CD8-positive, alpha-beta memory T cell (primary cell): Measurements from ENCODE around the gene ZNF407. TPM values are rescaled to one million over a fixed set of nuclear protein-coding genes. Genes with fewer than 3 reads are reported as not detected.

Experiments
- CTCF ChIA-PET: fragments of 350-600 bp; sonication (Branson Sonifier 250); formaldehyde crosslinking; loops from one replicate; lab custom pipeline; 2021; ENCODE audit warnings: antibody characterized with exemption; lab: Charles Lee
- POLR2A ChIA-PET: fragments of 350-600 bp; sonication (Branson Sonifier 250); formaldehyde crosslinking; loops from one replicate; lab custom pipeline; 2021; ENCODE audit warnings: antibody characterized with exemption; lab: Charles Lee
- DNase-seq, 5 donors: peaks; one replicate each; pipeline versions ENCODE4 v3.0.0 to v3.0.0-alpha.2; 2020 to 2022; ENCODE audit warnings: mixed read lengths in 1 of 5
- H3K27ac ChIP-seq: one replicate; pipeline ENCODE4 v1.7.0; 2013; ENCODE audit warnings: low read depth, mild to moderate bottlenecking, low read length, moderate library complexity
- H3K27me3 ChIP-seq: 2 replicates; pipeline ENCODE4 v1.7.0; 2013; ENCODE audit warnings: low read length, mild to moderate bottlenecking; ENCODE audit not compliant: insufficient read depth, poor library complexity, severe bottlenecking
- H3K36me3 ChIP-seq: 2 replicates; pipeline ENCODE4 v1.7.0; 2013; ENCODE audit warnings: mild to moderate bottlenecking, low read length, moderate library complexity; ENCODE audit not compliant: insufficient read depth
- H3K4me1 ChIP-seq: 2 replicates; pipeline ENCODE4 v1.7.0; 2013; ENCODE audit warnings: mild to moderate bottlenecking, low read length, moderate library complexity; ENCODE audit not compliant: insufficient read depth
- H3K4me3 ChIP-seq: 2 replicates; pipeline ENCODE4 v1.7.0; 2013; ENCODE audit warnings: mild to moderate bottlenecking, low read length
- H3K9me3 ChIP-seq: 2 replicates; pipeline ENCODE4 v1.7.0; 2013; ENCODE audit warnings: mild to moderate bottlenecking, low read length
- H3K27ac Mint-ChIP-seq, 8 donors: one replicate each; pipeline ENCODE4 v1.8.0; 2020 to 2021; ENCODE audit warnings: mixed read lengths in 8 of 8, mild to moderate bottlenecking in 6 of 8, inconsistent platforms in 3 of 8, moderate library complexity in 3 of 8
- H3K27me3 Mint-ChIP-seq, 2 donors: one replicate each; pipeline ENCODE4 v1.8.0; 2020 to 2021; ENCODE audit warnings: mixed read lengths in 2 of 2, mild to moderate bottlenecking in 1 of 2, moderate library complexity in 1 of 2
- H3K36me3 Mint-ChIP-seq, 3 donors: one replicate each; pipeline ENCODE4 v1.8.0; 2020 to 2021; ENCODE audit warnings: mixed read lengths in 3 of 3, inconsistent platforms in 1 of 3, mild to moderate bottlenecking in 1 of 3
- H3K4me1 Mint-ChIP-seq, 3 donors: one replicate each; pipeline ENCODE4 v1.8.0; 2020 to 2021; ENCODE audit warnings: mixed read lengths in 3 of 3, inconsistent platforms in 1 of 3, mild to moderate bottlenecking in 1 of 3
- H3K4me3 Mint-ChIP-seq, 7 donors: one replicate each; pipeline ENCODE4 v1.8.0; 2020 to 2021; ENCODE audit warnings: mixed read lengths in 7 of 7, mild to moderate bottlenecking in 6 of 7, moderate library complexity in 4 of 7, inconsistent platforms in 2 of 7
- H3K9me3 Mint-ChIP-seq, 5 donors: one replicate each; pipeline ENCODE4 v1.8.0; 2020 to 2022; ENCODE audit warnings: mixed read lengths in 5 of 5, mild to moderate bottlenecking in 3 of 5, moderate library complexity in 2 of 5, inconsistent platforms in 1 of 5
- polyA plus RNA-seq: library from polyadenylated mRNA; unstranded; fragments of 300-500 nt; fragmentation: Illumina TruSeq; gene quantifications from one replicate; pipeline ENCODE4 v1.2.3, GENCODE V29; 2021
- total RNA-seq, 2 experiments: library from RNA; stranded (reverse); gene quantifications; one replicate each; pipeline ENCODE4 v1.2.3, GENCODE V29; 2021

The ZNF407 gene
- total and polyA plus RNA-seq, 3 experiments from 2014 or later, result 4.1 to 15.5 (median 14.9) TPM

DNA sequence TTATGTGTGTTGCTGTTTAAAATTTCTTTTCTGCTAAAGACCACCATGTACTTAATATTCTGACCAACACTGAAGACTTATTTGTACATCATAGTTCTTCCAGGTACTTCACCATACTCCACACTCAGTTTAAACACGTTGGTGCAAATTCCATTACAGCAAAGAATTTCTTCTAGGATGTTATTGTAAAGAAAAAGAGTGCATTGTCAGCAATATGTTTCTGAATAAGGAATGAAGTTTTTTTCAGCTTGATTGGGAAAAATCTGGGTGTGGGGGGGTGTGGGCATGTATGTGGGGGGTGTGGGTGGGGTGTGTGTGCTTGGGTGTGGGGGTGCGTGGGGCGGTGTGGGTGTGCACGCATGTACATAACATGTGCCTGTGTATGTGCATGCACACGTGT, 447.1 kb downstream of the ZNF407 start:
- DNase-seq, result no peak
- POLR2A ChIA-PET, result no interaction called here
- Histone ChIP-seq H3K27me3 (no peaks in the 10 kb centered on the region), H3K36me3 (no peaks in the 10 kb centered on the region), H3K27ac (no peak overlapping the region), H3K9me3 (no peaks in the 10 kb centered on the region), H3K4me3 (no peak overlapping the region), H3K4me1 (no peaks in the 10 kb centered on the region)
- Mint-ChIP-seq H3K27me3 (no peaks in the 10 kb centered on the region), H3K36me3 (peaks cover 4 to 18% (median 12%) of the 10 kb centered on the region in 3 donors), H3K9me3 (no peaks in the 10 kb centered on the region), H3K27ac (no peak overlapping the region), H3K4me1 (no peaks in the 10 kb centered on the region), H3K4me3 (no peak overlapping the region)
- CTCF ChIA-PET, result no interaction called here

DNA sequence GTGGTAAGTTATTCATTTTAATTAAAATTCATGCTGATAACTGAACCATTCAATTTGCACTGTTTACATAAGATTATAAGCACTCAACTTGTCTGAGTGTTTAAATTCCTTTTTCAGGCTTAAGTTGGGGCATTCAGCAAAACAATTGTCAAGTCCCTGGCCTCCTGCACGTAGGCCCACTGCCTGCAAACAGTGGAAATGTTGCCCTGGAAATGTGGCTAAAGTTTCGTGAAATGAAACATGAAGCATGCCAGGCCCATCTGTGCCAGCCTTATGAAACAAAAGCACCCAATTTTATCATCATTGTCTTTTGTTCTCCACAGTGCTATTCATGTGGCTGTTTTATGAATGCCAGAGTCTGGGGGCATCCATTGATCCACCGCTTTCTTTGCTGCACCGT, 447.6 kb downstream of the ZNF407 start:
- H3K27ac Mint-ChIP-seq, result no peak overlapping the region
- H3K4me3 Mint-ChIP-seq, result no peak overlapping the region
- ChIA-PET POLR2A (no interaction called here), CTCF (no interaction called here)
- no peaks in the 10 kb centered on the region for H3K9me3 ChIP-seq
- H3K4me1 ChIP-seq, result no peaks in the 10 kb centered on the region
- H3K4me1 Mint-ChIP-seq, result no peaks in the 10 kb centered on the region
- no peaks in the 10 kb centered on the region for H3K9me3 Mint-ChIP-seq
- H3K36me3 ChIP-seq, result no peaks in the 10 kb centered on the region
- no peaks in the 10 kb centered on the region for H3K27me3 ChIP-seq
- H3K4me3 ChIP-seq, result no peak overlapping the region
- no peaks in the 10 kb centered on the region for H3K27me3 Mint-ChIP-seq
- peaks cover 4 to 18% (median 12%) of the 10 kb centered on the region in 3 donors for H3K36me3 Mint-ChIP-seq
- no peak for DNase-seq
- no peak overlapping the region for H3K27ac ChIP-seq

DNA sequence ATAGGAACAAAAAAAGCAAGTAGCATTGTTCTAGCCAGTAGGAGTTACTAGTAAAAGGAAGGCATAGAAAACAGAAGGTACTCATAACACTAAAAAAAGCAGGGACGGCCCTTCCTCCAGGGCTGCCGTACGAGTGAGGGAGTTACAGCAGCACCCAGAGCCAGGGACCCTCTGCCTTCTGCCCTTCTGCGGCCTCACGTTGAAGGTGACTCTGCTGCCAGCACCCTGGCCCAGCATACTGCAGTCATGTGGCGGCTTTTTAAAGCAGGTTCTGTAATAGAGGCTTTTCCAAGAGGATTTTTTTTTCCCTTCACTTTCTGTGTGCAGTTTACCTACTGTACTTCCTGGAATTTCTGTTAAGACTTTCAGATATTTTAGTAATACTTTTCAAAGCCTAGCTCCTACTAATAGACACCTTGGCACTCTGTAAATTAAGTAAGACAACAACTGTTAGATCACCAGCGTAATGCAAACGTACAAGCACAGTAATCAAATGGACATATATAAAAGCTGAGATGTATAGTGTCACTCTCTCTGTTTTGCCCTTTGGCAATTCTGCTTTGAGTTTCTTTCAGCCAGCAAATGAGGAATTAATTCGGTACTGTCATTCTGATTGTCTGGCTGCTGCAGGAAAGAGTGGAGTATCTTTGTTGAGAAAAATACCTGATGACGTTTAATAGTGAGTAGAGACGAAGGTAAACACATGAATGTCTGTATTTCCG, 449.7 kb downstream of the ZNF407 start:
- Mint-ChIP-seq H3K4me3 (no peak overlapping the region), H3K9me3 (no peaks in the 10 kb centered on the region), H3K36me3 (peaks cover 4 to 18% (median 12%) of the 10 kb centered on the region in 3 donors), H3K27ac (peak overlapping the region in 1 of 8 donors; percentile 47), H3K4me1 (no peaks in the 10 kb centered on the region), H3K27me3 (no peaks in the 10 kb centered on the region)
- DNase-seq, result no peak
- Histone ChIP-seq H3K27me3 (no peaks in the 10 kb centered on the region), H3K9me3 (no peaks in the 10 kb centered on the region), H3K27ac (no peak overlapping the region), H3K36me3 (no peaks in the 10 kb centered on the region), H3K4me3 (no peak overlapping the region), H3K4me1 (no peaks in the 10 kb centered on the region)
- CTCF ChIA-PET, result interaction anchor here (0.6 kb wide), 1 partner anchor 839 kb away, joined by 3 read pairs; no protein-coding TSS in a partner anchor
- POLR2A ChIA-PET, result no interaction called here

DNA sequence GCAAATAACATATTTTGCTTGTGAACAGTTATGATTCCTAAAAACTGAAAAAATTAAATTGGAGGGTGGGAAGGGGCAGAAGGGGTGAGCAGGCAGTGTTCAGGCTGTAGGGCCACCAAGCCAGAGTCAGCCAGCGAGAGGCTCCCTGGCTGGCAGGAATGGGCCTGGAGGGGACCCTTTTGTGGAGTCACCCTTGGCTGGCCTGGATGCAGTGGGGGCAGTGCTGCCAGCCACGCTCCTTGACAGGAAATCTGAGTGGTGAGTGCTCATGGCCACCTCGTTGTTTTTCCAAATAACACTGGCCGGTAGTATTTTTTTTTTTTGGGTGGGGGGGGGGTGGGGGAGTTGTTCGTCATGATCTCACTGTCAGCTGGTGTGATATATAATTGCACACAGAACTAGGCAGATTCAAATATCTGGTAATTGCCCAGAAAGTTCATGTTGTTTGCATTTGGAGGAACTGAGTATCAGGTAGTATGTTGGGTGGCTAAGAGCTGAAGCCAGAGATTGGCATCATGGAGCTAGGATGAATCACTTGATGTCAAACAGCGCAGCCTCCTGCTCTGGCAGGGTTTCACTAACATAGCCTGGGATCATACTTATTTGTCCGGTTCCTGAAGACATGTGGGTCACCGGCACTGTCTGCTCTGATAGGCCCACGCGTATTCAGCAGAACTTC, 451.2 kb downstream of the ZNF407 start:
- H3K36me3 Mint-ChIP-seq, result peaks cover 4 to 13% (median 12%) of the 10 kb centered on the region in 3 donors
- Histone ChIP-seq H3K36me3 (no peaks in the 10 kb centered on the region), H3K27ac (no peak overlapping the region), H3K4me1 (no peaks in the 10 kb centered on the region), H3K9me3 (no peaks in the 10 kb centered on the region), H3K4me3 (no peak overlapping the region), H3K27me3 (no peaks in the 10 kb centered on the region)
- H3K27ac Mint-ChIP-seq, result no peak overlapping the region
- no peak for DNase-seq
- H3K9me3 Mint-ChIP-seq, result no peaks in the 10 kb centered on the region
- no peaks in the 10 kb centered on the region for H3K27me3 Mint-ChIP-seq
- ChIA-PET CTCF (no interaction called here), POLR2A (no interaction called here)
- H3K4me3 Mint-ChIP-seq, result no peak overlapping the region
- no peaks in the 10 kb centered on the region for H3K4me1 Mint-ChIP-seq

DNA sequence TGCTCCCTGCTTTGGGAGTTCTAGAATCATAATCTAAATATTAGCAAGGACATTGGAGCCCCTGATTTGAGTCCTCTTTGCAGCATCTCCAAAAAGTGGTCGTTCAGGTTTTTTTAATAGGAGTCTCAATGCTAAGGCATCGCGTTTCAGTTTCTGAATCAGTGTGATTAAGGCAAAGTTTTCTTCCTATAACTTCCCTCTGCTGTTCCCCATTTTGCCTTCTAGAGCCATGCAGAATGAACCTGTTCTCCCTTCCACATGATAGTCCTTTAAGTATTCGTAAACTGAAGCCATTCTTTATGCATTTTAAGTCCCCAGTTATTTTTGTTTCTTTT, 451.8 kb downstream of the ZNF407 start:
- Histone ChIP-seq H3K27ac (no peak overlapping the region), H3K9me3 (no peaks in the 10 kb centered on the region), H3K4me3 (no peak overlapping the region), H3K27me3 (no peaks in the 10 kb centered on the region), H3K4me1 (no peaks in the 10 kb centered on the region), H3K36me3 (no peaks in the 10 kb centered on the region)
- Mint-ChIP-seq H3K4me3 (no peak overlapping the region), H3K9me3 (no peaks in the 10 kb centered on the region), H3K4me1 (no peaks in the 10 kb centered on the region), H3K27me3 (no peaks in the 10 kb centered on the region), H3K36me3 (peaks cover 4 to 13% (median 12%) of the 10 kb centered on the region in 3 donors), H3K27ac (peak overlapping the region in 1 of 8 donors; percentile 10)
- POLR2A ChIA-PET, result no interaction called here
- no peak for DNase-seq
- CTCF ChIA-PET, result no interaction called here

DNA sequence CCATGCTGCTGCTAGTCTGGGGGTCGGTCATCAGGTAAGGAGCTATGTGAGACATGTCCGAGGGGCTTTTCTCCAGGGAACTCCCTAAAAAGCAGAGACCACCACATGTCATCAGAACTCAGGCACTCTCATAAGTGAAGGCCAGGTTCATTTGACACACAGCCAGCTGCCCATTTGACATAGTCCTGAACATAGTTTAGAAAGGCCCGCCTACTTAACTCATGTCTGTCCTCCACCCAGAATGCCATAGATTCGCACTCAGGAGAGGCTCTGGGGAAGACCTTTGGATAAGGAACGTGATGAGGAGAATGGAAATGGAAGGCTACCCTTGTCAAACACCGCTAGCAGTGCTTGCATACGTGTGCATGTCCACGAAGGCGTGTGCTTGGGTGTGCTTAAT, 454.1 kb downstream of the ZNF407 start:
- no peak overlapping the region for H3K4me3 Mint-ChIP-seq
- ChIA-PET CTCF (no interaction called here), POLR2A (no interaction called here)
- H3K36me3 Mint-ChIP-seq, result peaks cover 4 to 14% (median 13%) of the 10 kb centered on the region in 3 donors
- no peaks in the 10 kb centered on the region for H3K27me3 Mint-ChIP-seq
- H3K4me1 Mint-ChIP-seq, result peaks cover 0 to 3% (median 0%) of the 10 kb centered on the region in 3 donors
- Histone ChIP-seq H3K36me3 (no peaks in the 10 kb centered on the region), H3K4me1 (no peaks in the 10 kb centered on the region), H3K27me3 (no peaks in the 10 kb centered on the region), H3K27ac (no peak overlapping the region), H3K4me3 (no peak overlapping the region), H3K9me3 (no peaks in the 10 kb centered on the region)
- no peak for DNase-seq
- H3K27ac Mint-ChIP-seq, result peak overlapping the region in 1 of 8 donors; percentile 5
- no peaks in the 10 kb centered on the region for H3K9me3 Mint-ChIP-seq

DNA sequence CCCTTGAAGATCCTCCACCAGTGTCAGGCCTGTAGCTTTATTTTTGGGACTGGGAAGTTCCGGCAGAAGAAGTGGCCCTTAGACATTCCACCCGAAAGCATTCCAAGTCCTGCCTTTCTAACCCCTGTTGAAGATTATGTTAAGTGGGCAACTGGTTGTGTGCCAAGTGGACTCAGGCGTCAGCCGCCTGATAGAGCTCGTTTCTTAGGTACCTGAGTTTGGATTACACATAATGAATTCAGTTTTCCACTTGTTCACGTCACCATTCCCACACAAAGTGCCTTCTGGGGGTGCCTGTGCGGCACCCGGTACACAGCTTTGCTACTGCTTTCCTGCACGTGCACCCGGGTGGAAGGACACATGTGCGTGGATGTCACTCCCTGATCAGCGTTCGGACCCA, 454.8 kb downstream of the ZNF407 start:
- Mint-ChIP-seq H3K27me3 (no peaks in the 10 kb centered on the region), H3K36me3 (peaks cover 4 to 13% (median 11%) of the 10 kb centered on the region in 3 donors), H3K9me3 (no peaks in the 10 kb centered on the region), H3K4me3 (no peak overlapping the region), H3K4me1 (peaks cover 0 to 3% (median 0%) of the 10 kb centered on the region in 3 donors), H3K27ac (no peak overlapping the region)
- DNase-seq, result no peak
- ChIA-PET CTCF (no interaction called here), POLR2A (no interaction called here)
- no peak overlapping the region for H3K4me3 ChIP-seq
- H3K27me3 ChIP-seq, result no peaks in the 10 kb centered on the region
- H3K36me3 ChIP-seq, result no peaks in the 10 kb centered on the region
- no peak overlapping the region for H3K27ac ChIP-seq
- H3K9me3 ChIP-seq, result no peaks in the 10 kb centered on the region
- H3K4me1 ChIP-seq, result no peaks in the 10 kb centered on the region

DNA sequence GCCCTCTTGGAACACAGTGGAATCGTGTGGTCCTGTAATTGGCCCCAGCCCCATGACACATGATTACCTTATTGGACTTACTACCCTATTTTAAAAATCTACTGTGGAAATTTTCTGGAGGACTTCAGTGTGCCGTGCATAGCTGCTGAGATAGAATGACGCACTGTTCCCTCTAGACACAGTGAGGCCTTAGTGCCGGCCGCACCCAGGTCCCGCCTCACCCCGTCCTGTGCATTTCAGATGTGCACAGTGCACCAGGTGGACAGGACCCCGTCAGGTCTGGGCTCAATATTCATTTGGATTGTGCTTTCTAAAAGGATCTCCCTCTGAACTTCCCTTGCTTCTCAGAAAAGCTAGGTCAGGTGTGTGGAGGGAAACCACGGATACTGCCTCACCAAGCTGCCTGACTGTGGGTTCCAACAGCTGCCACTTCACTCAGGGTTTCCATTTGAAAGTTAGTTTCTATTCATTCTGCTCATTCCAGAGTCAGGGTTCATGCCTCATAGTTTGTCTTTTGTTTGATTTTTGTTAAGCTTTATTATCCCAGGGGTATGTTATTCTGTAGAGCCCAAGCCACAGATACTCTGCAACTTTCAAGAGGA, 455.5 kb downstream of the ZNF407 start:
- Mint-ChIP-seq H3K36me3 (peaks cover 3 to 10% (median 8%) of the 10 kb centered on the region in 3 donors), H3K27ac (no peak overlapping the region), H3K4me3 (no peak overlapping the region), H3K4me1 (peaks cover 0 to 3% (median 0%) of the 10 kb centered on the region in 3 donors), H3K9me3 (no peaks in the 10 kb centered on the region), H3K27me3 (no peaks in the 10 kb centered on the region)
- H3K4me1 ChIP-seq, result no peaks in the 10 kb centered on the region
- ChIA-PET CTCF (no interaction called here), POLR2A (no interaction called here)
- no peaks in the 10 kb centered on the region for H3K27me3 ChIP-seq
- no peaks in the 10 kb centered on the region for H3K36me3 ChIP-seq
- H3K4me3 ChIP-seq, result no peak overlapping the region
- H3K9me3 ChIP-seq, result no peaks in the 10 kb centered on the region
- H3K27ac ChIP-seq, result no peak overlapping the region
- DNase-seq, result no peak
